Midbrain (tissue), 1 donor: ENCODE data around the gene CROCC2.

Experiments
- DNase-seq: peaks from one replicate; lab custom pipeline; 2025; lab: John Stamatoyannopoulos, UW

Gene CROCC2

DNA sequence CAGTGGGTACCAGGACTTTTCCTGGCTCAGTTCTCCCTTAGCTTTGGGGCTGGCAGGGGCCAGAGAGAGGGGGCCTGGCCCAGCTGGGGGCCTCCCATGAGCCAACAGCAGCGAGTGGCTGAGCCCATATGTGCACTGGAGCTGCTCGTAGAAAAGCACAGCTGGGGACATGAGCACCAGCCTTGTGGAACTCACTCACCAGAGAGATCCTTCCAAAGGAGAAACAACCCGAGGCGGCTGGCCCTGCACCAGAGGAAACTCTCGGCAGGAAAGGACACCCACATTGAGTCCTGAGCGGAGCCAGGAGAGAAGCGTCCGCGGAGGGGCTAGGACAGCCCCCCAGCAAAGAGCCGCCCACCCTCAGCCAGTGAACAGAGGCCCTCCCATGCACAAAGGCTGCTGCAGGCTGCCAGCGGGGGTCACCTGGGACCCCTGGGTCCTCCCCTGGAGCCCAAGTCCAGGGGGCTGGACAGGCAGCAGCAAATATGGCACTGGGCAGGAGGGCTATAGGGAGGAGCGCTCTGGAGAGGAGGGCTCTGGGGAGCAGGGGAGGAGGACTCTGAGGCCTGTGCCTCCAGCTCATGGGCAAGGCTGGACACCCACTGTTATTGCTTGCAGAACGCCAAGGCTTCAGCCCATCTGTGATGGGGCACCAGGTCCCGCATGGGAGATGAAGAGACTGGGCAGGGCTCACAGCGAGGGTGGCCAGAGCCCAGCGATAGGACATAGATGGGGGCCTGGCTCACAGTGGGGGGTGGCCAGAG is 50.2 kb downstream of the CROCC2 start:
- no peak for DNase-seq

DNA sequence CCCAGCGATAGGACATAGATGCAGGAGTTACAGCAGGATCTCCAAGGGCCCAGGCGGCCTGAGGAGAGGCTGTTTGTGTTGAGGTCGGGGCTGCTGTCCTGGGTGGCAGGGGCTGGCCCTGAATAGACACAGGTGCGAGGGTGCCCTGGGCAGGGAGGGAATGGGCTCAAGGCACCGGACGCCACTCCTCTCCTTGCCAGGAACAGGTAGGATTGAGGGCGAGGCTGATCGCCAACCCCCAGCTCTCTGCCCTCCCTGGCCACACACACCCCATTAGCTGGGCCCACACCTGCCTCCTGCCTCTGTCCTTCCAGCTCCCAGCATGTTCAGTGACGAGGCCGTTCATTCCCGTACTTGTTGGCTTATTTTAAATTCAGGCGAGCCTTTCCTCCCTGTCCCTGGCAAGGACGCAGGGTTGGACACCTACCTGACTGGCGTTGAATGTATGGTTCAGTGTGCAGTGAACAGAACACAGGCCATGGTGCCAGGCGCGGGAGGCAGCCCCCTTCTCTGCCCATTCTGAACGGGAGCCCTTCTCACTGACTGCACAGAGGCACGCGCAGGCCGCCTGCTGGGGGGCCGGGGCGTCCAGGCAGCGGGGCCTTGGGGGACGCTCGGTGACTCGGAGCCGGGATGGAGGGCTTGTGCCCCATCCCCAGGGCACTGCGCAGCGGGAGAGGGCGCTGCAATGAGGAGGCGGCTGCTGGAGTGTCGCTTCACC is 51.0 kb downstream of the CROCC2 start:
- DNase-seq, result no peak

DNA sequence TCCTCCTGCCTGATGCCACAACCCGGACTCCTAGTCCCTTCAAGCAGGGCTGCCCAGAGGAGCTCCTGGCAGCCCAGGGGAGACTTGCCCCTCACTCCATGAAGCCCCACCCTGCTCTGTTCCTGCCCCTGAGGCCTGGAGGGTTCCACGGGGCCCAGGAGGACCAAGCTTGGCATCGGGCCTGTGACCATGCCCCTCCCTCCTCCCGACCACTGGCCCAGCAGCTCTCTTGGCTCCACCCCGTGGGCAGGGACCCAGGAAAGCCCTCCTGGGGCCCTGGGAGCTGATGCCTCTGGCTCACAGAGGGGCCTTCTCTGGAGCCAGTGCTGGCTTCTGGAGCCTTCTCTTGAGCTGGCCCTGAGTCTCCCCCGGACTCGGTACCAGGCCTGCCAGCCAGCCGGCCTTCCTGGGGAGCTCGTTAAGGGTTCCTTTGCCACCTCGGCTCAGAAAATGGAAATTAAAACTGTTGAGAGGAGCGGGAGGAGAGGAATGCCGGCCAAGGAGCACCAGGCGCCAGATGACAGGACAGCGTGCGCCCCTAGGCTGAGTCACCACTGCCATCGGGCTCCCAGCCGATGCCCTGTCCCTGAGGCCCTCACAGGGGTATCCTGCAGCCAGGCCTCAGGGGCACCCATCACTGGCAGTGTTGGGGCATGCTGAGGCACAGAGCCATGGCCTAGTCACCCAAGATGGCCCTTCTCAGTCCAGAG is 51.7 kb downstream of the CROCC2 start:
- DNase-seq, result peak; percentile 22

DNA sequence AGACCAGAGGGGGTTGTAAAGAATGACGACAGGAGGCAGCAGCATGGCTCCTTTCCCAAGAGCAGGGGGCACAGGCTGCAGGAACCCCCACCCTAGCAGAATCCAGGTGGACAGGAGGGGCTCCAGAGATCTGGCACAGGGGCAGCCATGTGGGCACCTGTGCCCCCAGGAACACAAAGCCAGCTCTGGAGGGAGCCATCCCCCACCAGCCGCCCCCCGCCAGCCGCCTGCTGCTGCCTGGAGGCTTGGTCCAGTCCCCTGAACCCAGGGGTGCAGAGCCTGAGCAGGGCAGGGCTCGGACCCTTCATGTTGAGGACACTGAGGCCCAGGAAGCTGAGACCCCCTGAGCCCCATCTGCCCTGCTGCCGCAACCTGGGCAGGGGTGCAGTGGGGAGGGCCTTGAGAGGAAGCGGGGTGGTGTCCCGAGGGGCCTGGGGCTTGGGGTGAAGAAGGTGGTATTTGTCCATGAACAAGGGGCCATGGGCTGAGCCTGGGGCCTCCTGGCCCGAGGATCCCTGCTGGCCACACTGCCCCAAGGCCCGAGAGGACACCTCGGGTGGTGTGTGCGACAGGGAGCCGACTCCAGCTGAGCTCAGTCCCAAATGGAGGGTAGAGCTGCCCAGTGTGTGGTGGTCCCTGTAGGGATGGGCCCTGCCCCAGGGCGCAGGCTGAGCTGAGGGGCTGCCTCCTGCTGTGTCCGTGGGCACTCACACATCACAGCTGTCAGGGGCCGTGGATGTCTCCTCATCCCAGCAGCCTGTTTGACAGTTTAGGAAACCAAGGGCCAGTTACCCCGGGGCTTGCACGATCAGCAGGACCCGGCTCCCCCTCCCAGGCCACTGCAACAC is 52.5 kb downstream of the CROCC2 start:
- DNase-seq, result no peak

DNA sequence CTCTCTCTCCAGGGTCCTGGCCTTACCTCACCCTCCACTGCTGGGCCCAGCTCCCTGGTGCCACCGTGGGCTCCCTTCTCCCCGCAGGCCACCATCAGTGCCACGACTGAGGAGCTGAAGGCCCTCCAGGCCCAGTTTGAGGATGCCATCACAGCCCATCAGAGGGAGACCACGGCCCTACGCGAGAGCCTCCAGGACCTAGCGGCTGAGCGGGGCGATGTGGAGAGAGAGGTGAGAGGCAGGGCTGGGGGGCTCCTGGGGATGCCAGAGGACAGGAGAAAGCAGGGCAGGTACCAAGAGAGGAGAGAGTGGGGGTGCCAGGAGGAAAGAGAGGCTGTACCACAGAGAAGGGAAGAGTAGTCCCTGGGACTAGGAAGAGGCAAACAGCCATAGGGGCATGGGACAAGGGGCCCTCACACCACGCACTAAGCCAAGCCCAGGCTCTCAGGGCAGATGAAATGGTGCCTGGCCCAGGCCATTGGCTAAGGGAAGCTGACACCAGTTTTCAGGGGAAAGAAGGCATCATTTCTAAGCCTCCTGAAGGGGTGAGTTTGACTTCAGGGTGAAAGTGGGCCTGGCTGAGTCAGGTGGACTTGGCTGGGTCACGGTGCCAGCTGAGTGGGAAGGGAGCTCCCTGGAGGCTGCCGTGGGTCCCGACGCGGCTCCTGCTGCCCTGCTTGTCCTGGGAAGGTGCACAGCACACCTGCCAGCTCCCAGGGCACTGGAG is 53.2 kb downstream of the CROCC2 start:
- no peak for DNase-seq

DNA sequence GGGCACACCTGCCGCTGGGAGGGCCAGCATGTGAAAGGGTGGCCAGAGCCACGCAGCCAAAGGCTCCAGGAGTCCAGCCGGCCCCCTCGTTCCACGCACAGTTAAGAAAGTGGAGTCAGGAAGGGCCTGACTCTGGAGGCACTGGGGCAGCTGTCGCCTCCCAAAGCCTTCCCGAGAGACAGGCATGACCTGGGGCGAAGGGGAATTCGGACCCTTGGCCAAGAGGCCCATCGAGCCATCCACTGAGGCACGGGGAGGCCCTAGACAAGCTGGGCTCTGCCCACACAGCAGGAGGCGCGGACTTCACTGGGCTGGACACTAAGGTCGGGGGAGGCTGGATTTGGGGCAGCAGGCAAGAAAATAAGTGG is 53.8 kb downstream of the CROCC2 start:
- no peak for DNase-seq

DNA sequence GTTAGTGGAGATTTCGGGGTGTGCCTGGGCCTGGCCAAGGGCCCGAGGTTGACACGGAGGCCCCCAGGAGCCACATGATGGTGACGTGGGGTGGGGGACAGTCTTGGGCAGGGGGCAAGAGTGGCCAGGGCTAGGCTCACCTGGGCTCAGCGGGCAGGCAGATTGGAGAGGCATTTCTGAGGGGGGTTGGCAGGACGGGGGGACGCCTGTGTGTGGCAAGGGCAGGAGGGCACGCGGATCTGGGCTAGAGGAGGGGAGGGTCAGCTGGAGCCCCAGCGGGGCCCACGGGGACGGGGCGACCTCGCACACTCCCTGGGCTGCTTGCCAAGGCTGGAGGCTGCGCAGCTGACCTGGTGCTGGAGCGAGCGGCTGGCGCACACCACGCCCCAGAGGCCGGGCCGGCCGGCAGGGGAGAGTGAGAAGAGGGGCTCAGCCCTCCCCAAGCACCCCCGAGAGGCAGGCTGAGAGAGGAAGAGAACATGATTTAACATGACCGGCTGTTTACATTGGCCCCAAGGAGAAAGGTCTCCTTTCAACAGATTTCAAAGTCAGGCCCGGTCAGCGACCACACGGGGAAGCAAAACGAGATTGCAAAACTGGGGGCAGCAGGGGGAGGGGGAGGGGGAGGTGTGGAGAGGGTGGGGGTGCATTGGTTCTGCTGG is 54.3 kb downstream of the CROCC2 start:
- no peak for DNase-seq

DNA sequence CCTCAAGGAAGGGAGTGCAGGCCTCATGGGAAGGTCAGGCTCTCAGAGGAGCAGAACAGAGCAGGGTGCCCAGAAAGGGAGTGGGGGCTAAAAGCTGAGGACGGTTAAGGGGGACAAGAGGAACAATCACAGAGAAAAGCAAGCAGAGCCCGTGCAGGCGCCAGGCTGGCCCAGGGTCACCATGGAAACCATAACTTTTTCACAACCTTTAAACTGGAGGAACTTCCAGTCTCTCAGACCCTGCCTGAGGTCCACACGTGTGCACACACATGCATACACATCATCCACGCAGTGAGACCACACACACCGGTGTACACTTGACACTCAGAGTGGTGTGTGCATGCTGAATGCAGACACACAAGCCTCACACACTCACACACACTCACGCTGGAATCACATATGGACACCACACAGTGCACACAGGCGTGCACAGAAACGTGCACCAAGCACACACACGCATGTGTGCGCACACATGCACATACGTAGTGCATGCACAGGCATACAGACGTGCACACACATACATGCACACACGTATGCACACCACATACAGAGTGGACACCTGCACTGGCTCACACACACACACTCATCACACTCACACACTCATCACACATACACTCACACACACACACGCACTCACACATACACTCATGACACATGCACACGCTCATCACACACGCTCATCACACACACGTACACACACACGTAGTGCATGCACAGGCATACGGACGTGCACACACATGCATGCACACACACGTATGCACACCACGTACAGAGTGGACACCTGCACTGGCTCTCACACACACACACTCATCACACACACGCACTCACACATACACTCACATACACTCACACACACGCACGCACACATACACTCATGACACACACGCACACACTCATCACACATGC is 55.1 kb downstream of the CROCC2 start:
- DNase-seq, result no peak

DNA sequence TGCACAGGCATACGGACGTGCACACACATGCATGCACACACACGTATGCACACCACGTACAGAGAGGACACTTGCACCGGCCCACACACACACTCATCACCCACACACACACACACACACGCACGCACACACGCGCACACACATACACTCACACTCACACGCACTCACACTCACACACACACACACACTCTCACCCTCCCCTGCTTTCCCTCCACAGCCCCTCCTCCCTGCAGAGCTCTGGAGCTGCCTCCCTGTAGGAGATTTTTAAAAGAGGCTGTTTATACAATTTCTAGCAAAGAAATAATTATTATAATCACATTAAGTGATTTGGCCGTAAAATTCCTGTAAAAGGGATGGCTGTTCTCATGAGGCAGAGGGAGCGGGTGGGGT is 55.8 kb downstream of the CROCC2 start:
- no peak for DNase-seq

DNA sequence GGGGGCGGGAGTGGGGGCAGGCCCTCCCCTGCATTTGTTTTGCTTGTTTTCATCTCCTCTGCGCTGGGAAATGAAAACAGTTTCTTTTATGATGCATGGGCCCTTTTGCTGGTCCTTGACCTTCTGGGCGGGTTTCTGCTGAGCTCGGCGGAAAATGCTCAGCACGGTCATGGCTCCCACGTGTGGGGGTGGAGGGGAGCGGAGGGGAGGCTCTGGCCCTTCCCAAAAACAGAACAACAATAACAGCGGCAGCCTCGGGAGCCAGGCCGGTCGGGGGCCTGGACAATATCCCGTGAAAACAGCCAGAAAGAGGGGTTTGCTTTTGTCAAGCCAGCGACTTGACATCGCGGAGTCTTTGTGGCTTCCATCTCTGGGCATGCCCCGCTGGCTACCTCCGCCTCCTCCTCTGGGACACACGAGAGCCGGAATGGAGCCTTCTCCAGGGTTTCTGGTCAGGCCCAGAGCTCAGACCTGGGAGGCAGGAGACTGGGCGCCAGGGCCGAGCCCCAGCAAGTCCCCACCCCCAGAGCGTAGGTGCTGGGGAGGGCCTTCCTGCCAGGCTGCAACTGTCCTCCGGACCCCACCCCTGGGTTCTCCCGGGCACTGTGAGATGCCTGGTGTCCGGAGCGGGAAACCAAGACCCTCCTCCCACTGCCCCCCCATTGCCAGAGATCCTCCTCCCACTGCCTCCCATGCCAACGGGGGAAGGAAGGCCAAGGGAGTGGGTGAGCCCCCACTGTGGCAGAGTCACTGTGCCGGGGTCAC is 56.3 kb downstream of the CROCC2 start:
- DNase-seq, result no peak

DNA sequence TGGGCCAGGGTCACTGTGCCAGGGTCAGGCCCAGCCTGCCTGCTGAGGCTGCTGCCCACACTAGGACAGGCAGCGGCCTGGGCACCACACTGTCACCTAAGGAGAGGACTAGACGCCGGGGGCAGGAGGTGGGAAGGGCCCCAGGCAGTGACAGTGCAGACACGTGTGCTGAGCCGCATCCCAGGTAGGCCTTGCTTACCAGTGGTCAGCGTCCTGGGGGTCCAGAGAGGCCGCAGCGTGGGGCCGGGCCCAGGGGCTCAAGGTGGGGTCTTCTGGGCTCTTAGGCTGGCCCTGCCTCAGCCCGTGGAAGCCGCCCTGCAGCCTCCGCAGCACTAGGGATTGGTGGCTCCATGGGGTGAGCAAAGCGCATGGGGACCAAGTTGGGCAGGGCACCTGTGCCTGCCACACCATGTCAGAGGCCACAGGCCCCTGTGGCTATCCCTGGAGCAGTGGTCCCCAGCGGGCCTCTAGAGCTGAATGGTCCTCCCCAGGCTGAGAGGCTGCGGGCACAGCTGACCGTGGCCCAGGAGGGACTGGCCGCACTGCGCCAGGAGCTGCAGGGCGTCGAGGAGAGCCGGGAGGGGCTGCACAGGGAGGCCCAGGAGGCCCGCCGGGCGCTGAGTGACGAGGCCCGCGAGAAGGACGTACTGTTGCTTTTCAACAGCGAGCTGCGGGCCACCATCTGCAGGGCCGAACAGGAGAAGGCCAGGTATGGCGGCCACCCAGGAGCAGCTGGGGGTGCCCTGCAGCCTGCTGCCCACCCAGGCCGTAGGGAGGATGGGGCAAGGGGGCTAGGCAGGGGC is 57.1 kb downstream of the CROCC2 start:
- DNase-seq, result no peak

DNA sequence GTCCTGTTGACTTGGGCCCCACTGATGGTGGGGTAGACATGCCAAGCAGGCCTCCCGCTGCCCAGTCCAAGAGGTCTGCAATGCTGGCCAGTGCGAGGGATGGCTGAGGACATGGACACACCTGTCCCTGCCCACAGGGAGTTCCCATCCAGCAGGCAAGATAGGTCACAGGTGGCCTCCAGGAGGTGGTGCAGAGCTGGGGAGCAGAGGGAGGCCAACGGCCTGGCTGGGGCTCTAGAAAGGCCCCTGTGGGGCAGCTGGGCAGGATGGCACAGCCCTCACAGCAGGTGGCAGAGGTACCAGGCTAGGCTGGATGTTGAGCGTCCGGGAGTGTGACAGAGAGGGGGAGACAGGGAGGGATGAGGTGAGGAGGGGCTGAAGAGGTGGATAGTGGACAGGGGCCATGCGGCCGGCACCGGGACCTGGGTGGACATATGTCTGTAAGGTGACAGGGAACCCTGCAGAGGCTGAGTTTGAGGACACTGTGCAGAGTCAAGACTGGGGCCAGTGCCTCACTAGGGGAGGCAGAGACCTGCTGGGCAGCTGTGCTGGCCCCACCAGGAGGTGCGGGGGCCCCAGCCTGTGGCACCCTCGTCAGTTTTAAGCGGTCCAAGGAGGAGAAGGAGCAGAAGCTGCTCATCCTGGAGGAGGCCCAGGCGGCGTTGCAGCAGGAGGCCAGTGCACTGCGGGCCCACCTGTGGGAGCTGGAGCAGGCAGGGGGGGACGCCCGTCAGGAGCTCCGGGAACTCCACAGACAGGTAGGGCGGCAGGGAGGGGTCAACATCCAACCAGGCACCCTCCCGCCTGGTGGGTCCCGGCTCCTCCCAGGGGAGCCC is 58.0 kb downstream of the CROCC2 start:
- no peak for DNase-seq

DNA sequence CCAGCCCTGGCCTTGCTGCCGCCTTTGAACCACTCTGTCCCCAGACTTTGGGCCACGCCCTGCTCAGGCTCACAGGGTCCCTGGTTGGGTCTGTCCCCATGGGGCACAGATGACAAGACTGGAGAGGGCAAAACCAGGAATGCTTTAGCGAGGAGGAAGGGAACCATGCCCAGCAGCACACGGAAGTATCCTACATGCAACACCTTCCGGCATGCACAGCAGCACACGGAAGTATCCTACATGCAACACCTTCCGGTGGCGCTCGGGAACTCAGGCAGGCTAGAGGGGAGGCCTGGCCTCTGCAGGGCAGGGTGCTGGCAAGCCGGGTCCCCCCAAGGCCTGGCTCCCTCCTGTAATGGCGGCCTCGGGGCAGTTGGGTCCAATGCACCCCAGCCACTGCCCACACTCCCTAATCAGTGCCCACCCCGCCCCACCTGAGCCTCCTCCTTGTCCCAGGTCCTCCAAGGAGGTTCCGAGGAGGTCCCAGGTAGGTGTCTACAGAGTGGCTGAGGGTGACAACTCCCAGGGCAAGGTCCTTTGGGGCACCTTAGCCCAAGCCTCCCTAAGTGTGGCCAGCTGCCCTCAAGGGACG is 58.7 kb downstream of the CROCC2 start:
- no peak for DNase-seq

DNA sequence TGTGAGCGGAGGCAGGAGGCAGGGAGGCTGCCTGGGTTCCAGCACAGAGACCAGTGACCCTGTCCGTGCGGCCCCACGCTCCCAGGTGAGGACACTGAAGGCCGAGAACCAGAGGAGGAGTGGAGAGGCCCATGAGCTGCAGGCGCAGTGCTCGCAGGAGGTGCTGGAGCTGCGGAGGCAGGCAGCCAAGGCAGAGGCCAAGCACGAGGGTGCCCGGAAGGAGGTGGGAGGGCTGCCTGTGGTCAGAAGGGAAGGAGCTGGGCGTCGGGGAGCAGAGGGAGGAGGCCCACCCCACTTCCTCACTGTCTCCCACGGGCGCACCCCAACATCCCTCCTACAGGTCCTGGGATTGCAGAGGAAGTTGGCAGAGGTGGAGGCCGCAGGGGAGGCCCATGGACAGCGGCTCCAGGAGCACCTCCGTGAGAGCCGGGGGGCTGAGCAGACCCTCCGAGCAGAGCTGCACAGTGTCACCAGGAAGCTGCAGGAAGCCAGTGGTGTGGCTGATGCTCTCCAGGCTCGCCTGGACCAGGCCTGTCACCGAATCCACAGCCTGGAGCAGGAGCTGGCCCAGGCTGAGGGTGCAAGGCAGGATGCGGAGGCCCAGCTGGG is 59.3 kb downstream of the CROCC2 start:
- DNase-seq, result no peak

DNA sequence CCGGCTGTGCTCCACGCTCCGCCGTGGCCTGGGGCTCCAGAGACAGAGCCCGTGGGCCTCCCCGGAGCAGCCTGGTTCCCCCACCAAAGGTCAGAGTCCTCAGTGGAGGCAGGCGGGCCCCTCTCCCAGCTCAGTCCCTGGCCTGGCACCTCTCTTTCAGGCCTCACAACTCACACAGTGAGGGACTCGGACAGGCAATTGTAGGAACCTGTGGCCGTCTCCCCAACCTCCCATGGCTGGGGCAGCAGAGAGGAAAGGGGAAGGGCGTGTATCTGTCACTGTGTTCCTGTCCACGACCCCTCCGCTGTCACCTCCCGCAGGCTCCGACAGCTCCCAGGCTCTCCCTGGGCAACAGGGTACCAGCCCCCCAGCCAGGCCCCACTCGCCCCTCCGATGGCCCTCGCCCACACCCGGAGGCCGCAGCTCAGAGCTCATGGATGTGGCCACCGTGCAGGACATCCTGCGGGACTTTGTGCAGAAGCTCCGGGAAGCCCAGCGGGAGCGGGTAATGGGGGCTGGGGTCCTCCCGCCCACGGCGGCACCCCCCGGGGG is 59.8 kb downstream of the CROCC2 start:
- no peak for DNase-seq

DNA sequence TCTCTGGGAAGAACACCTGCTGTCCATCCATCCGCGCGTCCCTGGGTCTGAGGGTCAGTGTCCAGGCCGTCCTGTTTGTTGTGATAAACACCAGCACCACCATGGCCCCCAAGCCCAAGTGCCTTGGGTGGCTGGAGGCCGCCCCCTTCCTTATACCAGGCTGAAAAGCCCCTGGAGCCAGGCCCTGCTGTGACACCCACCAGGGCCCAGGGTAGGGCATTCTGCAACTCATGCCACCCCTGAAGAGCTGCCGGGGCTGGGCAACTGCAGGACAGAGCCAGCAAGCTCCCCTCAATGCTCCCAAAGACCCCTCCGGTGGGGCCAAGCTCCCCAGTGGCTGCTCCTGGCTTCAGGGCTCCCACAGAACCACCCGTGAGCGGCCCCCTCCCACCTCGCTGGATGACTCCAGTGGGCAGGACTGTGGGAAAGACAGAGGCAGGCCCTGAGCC is 60.3 kb downstream of the CROCC2 start:
- DNase-seq, result no peak
